ENCODE measurements around the gene ZBTB7B. TPM values are rescaled to one million over a fixed set of nuclear protein-coding genes. Genes with fewer than 3 reads are reported as not detected.

ZBTB7B gene
- total and polyA plus RNA-seq, 9 of the 15 experiments (the other 6 are each of a cell fraction or from before 2014, with no cell fraction given) = 0.04 to 46.5 (median 15.2) TPM

- 0 out of 2 replicates have a peak, but pooled peaks have one; percentile 56 for TF ChIP-seq ZBTB1 (CRISPR knock-in tag; IDR thresholded peaks at IDR 0.05; ENCODE audit: borderline replicate concordance, low read depth)
- peak; percentile 86; the same call in 1 of the 2 replicates for TF ChIP-seq ZNF431 (CRISPR knock-in tag; IDR thresholded peaks at IDR 0.05)
- TF ChIP-seq KLF13 (tag; IDR thresholded peaks at IDR 0.05; ENCODE audit: borderline replicate concordance, low read depth) = no peak; the same call in 1 of the 2 replicates
- TF ChIP-seq ZNF57 (CRISPR knock-in tag; IDR thresholded peaks at IDR 0.05) = no peak
- peak; percentile 88; the same call in 1 of the 2 replicates for TF ChIP-seq GABPB1 (CRISPR knock-in tag; IDR thresholded peaks at IDR 0.05)
- TF ChIP-seq ERF (CRISPR knock-in tag; IDR thresholded peaks at IDR 0.05) = 0 out of 2 replicates have a peak, but pooled peaks have one; percentile 79
- peak; percentile 98 to 99 for TF ChIP-seq MNT (conservative IDR thresholded peaks at IDR 0.05)
- no peak for TF ChIP-seq NR1H2 (CRISPR knock-in tag; IDR thresholded peaks at IDR 0.05)
- TF ChIP-seq CEBPG (CRISPR knock-in tag; IDR thresholded peaks at IDR 0.05) = 0 out of 2 replicates have a peak, but pooled peaks have one; percentile 29
- TF ChIP-seq CEBPG (tag; conservative IDR thresholded peaks at IDR 0.05 in 1 of 2, IDR thresholded peaks at IDR 0.05 in 1 of 2) = no peak
- peak; percentile 4; the same call in 1 of the 2 replicates for TF ChIP-seq POLR2AphosphoS5 (IDR thresholded peaks at IDR 0.05; ENCODE audit: control insufficient read depth, insufficient read depth, low read depth, low read length)
- no peak for TF ChIP-seq DLX4 (CRISPR knock-in tag; IDR thresholded peaks at IDR 0.05)
- peak; percentile 97 for TF ChIP-seq ETV1 (tag; conservative IDR thresholded peaks at IDR 0.05; ENCODE audit: low read depth)
- TF ChIP-seq CREM (IDR thresholded peaks at IDR 0.05; ENCODE audit: low read depth) = peak; percentile 78
- TF ChIP-seq E2F1 (CRISPR knock-in tag; IDR thresholded peaks at IDR 0.05) = peak; percentile 72; the same call in 1 of the 2 replicates
- no peak for TF ChIP-seq KAT8 (IDR thresholded peaks at IDR 0.05; ENCODE audit: low read depth)
- 0 out of 2 replicates have a peak, but pooled peaks have one; percentile 25 for TF ChIP-seq TCFL5 (CRISPR knock-in tag; conservative IDR thresholded peaks at IDR 0.05)
- TF ChIP-seq ZNF76 (CRISPR knock-in tag; IDR thresholded peaks at IDR 0.05; ENCODE audit: borderline replicate concordance) = no peak
- TF ChIP-seq SAP30 (IDR thresholded peaks at IDR 0.05; ENCODE audit: borderline replicate concordance, insufficient read depth, low read depth, low read length, poor library complexity, severe bottlenecking) = peak; percentile 99
- 0 out of 2 replicates have a peak, but pooled peaks have one; percentile 13 for TF ChIP-seq DIDO1 (tag; IDR thresholded peaks at IDR 0.05; ENCODE audit: low read depth)
- TF ChIP-seq HCFC1 (IDR thresholded peaks at IDR 0.05; ENCODE audit: low read depth, low read length) = peak; percentile 54
- TF ChIP-seq ATF4 (CRISPR knock-in tag; IDR thresholded peaks at IDR 0.05) = peak; percentile 24; the same call in 1 of the 2 replicates
Measured at GRCh38 chr1:154974102-154974807, 28.3 kb upstream of the ZBTB7B start, which contains the start of gene CKS1B (continued).

Data from K562 (cell line).